ENCODE measurements around the gene HIVEP3.

DNA sequence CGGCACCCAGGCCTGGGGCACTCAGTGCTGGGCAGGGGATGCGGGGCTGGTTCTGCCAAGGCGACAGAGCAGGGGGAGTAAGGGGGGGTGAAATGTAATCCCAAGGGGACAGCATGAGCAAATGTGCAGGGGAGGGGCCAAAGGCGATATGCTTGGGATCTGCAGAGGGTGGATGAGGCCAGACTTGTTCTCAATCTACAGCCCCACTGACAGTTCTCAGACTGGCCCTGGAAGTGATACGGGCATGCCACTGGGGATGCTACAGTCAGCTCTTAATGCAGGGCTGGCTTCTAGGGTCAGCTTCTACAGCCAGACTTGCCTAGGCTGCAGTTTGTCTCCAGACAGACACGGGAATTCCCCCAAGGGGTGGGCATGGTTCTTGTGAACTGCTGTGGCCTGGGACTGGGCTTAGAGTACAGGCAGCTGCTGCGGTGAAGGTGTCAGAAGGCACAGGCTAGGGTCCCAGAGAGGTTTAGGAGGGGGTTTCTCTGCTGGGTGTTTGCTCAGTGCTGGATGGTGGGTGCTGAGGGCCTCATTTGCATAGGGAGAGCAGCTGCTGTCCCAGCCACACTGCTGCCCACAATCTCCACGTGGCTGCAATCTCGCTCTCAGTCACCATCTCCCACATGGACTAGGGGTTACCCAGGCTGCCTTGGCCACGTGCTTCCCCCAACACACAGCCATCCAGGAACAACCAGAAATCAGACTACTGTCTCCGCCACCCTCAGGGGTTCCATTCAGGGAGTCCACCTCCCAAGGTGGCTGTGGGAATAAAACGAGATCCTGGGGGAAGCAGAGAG is 190.1 kb downstream of the HIVEP3 start:
- no peak for TF ChIP-seq EZH2 (IDR thresholded peaks at IDR 0.05)
- no peak for TF ChIP-seq CTCF (IDR thresholded peaks at IDR 0.05)
